Endothelial cell of umbilical vein (primary cell): Measurements from ENCODE around the gene XYLB. TPM values are rescaled to one million over a fixed set of nuclear protein-coding genes. Genes with fewer than 3 reads are reported as not detected.

ENCODE experiments used
- BruUV-seq: library from RNA; stranded (reverse); fragments of 400-500 nt; replicated peaks from 2 replicates; lab custom pipeline; 2021; lab: Mats Ljungman, UMichigan
- CTCF ChIA-PET: fragments of 300-600, 350-600 bp; sonication (Branson Sonifier 250); formaldehyde crosslinking; loops from one replicate; lab custom pipeline; 2021; ENCODE audit warnings: antibody characterized with exemption, inconsistent platforms; lab: Charles Lee
- POLR2A ChIA-PET: fragments of 300-600, 350-600 bp; sonication (Branson Sonifier 250); formaldehyde crosslinking; loops from one replicate; lab custom pipeline; 2021; ENCODE audit warnings: antibody characterized with exemption, inconsistent platforms; lab: Charles Lee
- DNase-seq: peaks from one replicate; pipeline ENCODE4 v3.0.0-alpha.2; 2011; ENCODE audit warnings: low read depth, low spot score
- FAIRE-seq: peaks from 2 replicates; lab custom pipeline; 2011; peaks lifted over from hg19 to GRCh38; lab: Jason Lieb, UNC
- H2AFZ ChIP-seq: 2 replicates; pipeline ENCODE4 v1.6.0; 2012; ENCODE audit warnings: low read depth, low read length, control low read depth, inconsistent platforms
- H3K27ac ChIP-seq: 2 replicates; pipeline ENCODE4 v1.5.1; 2011; ENCODE audit warnings: low read depth, mild to moderate bottlenecking, control low read depth, low read length, moderate library complexity; ENCODE audit not compliant: insufficient read depth
- H3K27me3 ChIP-seq, 2 experiments: 2 replicates each; pipeline versions ENCODE4 v1.6.0 to v1.6.1; 2011; ENCODE audit warnings: low read length in 2 of 2, mixed read lengths in 1 of 2; ENCODE audit not compliant: control insufficient read depth in 2 of 2, insufficient read depth in 2 of 2
- H3K36me3 ChIP-seq, 2 experiments: 2 replicates in 1 of 2; 3 replicates in 1 of 2; pipeline ENCODE4 v1.5.1; 2011; ENCODE audit warnings: low read length in 2 of 2, mild to moderate bottlenecking in 1 of 2, moderate library complexity in 1 of 2; ENCODE audit not compliant: control insufficient read depth in 2 of 2, insufficient read depth in 2 of 2; ENCODE audit errors: extremely low read depth in 1 of 2
- H3K4me1 ChIP-seq: 3 replicates; pipeline ENCODE4 v1.5.1; 2011; ENCODE audit warnings: mild to moderate bottlenecking, low read length; ENCODE audit not compliant: control insufficient read depth, insufficient read depth; ENCODE audit errors: extremely low read depth
- H3K4me2 ChIP-seq: 2 replicates; pipeline ENCODE4 v1.6.1; 2011; ENCODE audit warnings: low read length, control low read depth, mixed read lengths; ENCODE audit not compliant: insufficient read depth
- H3K4me3 ChIP-seq, 3 experiments: fragments of 200-600 bp in 1 of 3; sonication (generic), shearing (Covaris generic) in 1 of 3; replicated peaks in 1 of 3; 2 replicates each; pipeline ENCODE4 v1.5.1; 2011 to 2016; ENCODE audit warnings: control low read depth in 3 of 3, low read length in 3 of 3, mild to moderate bottlenecking in 2 of 3, inconsistent platforms in 1 of 3, low read depth in 1 of 3, moderate library complexity in 1 of 3; ENCODE audit not compliant: insufficient read depth in 1 of 3
- H3K79me2 ChIP-seq: 2 replicates; pipeline ENCODE4 v1.6.0; 2012; ENCODE audit warnings: low read length, inconsistent platforms; ENCODE audit not compliant: control insufficient read depth, insufficient read depth
- H3K9ac ChIP-seq: replicated peaks from 2 replicates; pipeline ENCODE3; 2011; ENCODE audit warnings: low read length, control low read depth; ENCODE audit not compliant: insufficient read depth; ENCODE audit errors: extremely low read depth
- H3K9me1 ChIP-seq: replicated peaks from 3 replicates; pipeline ENCODE4 v1.6.0; 2011; ENCODE audit warnings: mild to moderate bottlenecking, low read length; ENCODE audit not compliant: control insufficient read depth, insufficient read depth; ENCODE audit errors: extremely low read depth
- H3K9me3 ChIP-seq: replicated peaks from 2 replicates; pipeline ENCODE4 v1.5.1; 2012; ENCODE audit warnings: low read length, inconsistent platforms; ENCODE audit not compliant: control insufficient read depth, insufficient read depth
- H4K20me1 ChIP-seq: replicated peaks from 2 replicates; pipeline ENCODE3; 2011; ENCODE audit warnings: mild to moderate bottlenecking, low read length; ENCODE audit not compliant: control insufficient read depth, insufficient read depth; ENCODE audit errors: extremely low read depth
- EZH2 ChIP-seq: IDR thresholded peaks from 2 replicates; pipeline ENCODE4 v1.6.1; 2012; ENCODE audit warnings: borderline replicate concordance, low read depth, mild to moderate bottlenecking, moderate library complexity, low read length, inconsistent platforms; ENCODE audit not compliant: severe bottlenecking
- FOS ChIP-seq: IDR thresholded peaks from 2 replicates; pipeline ENCODE4 v1.6.1; 2011; ENCODE audit warnings: mild to moderate bottlenecking, low read length, moderate library complexity, borderline replicate concordance; ENCODE audit not compliant: insufficient read depth
- GATA2 ChIP-seq: IDR thresholded peaks from 2 replicates; pipeline ENCODE4 v1.7.0; 2011; ENCODE audit warnings: low read depth, mild to moderate bottlenecking, moderate library complexity, mixed read lengths, low read length; ENCODE audit not compliant: insufficient read length, insufficient read depth
- JUN ChIP-seq: IDR thresholded peaks from 2 replicates; pipeline ENCODE4 v1.6.1; 2011; ENCODE audit warnings: borderline replicate concordance, low read depth; ENCODE audit not compliant: insufficient read length, insufficient read depth
- MYC ChIP-seq: IDR thresholded peaks from one replicate; pipeline ENCODE4 v1.6.1; 2011; ENCODE audit warnings: mild to moderate bottlenecking, low read depth, low read length
- POLR2A ChIP-seq: IDR thresholded peaks from 2 replicates; pipeline ENCODE4 v1.6.1; 2012; ENCODE audit warnings: low read depth, mild to moderate bottlenecking, control low read depth, low read length
- POLR2AphosphoS5 ChIP-seq: IDR thresholded peaks from 2 replicates; pipeline ENCODE4 v1.6.1; 2012; ENCODE audit warnings: low read depth, mild to moderate bottlenecking, control low read depth, low read length, moderate library complexity; ENCODE audit not compliant: insufficient read depth
- dilution Hi-C: fragments of 300-500 bp; cut with MboI; formaldehyde crosslinking; loops from one replicate; pipeline ENCODE4 v1.15.0; 2019; ENCODE audit warnings: low sequenced_read_pairs; ENCODE audit not compliant: extremely low pct_ligation_motif_present
- intact Hi-C: fragments of 100-400 bp; cut with micrococcal nuclease; formaldehyde crosslinking; loops from one replicate; pipeline ENCODE4 v1.10.0; 2022
- polyA plus RNA-seq, 4 experiments: library from polyadenylated mRNA; depleted of rRNA in 3 of 4; stranded (reverse) in 3 of 4; unstranded in 1 of 4; fragments of >200 nt; gene quantifications; 2 replicates each; pipeline versions ENCODE4 v1.2.1 to v1.2.3, GENCODE V29; 2011 to 2012; ENCODE audit warnings: missing spikeins in 1 of 4
- total RNA-seq: library from RNA; stranded (reverse); gene quantifications from 2 replicates; pipeline ENCODE4 v1.2.3, GENCODE V29; 2021
- TF ChIP-seq, protein P1 (sequence below): IDR thresholded peaks from 2 replicates; pipeline ENCODE4 v1.6.1; 2011; ENCODE audit not compliant: insufficient read depth, insufficient read length
- TF ChIP-seq, protein P2 (sequence below), 2 donors: IDR thresholded peaks; 1 replicate in 1 of 2; 2 replicates in 1 of 2; pipeline ENCODE4 v1.5.1; 2011; ENCODE audit warnings: low read length in 2 of 2, mild to moderate bottlenecking in 2 of 2, moderate library complexity in 2 of 2, control low read depth in 1 of 2, inconsistent platforms in 1 of 2, low read depth in 1 of 2; ENCODE audit not compliant: insufficient read depth in 1 of 2; ENCODE audit errors: extremely low read depth in 1 of 2

Gene XYLB
- total and polyA plus RNA-seq, 2 donors (not counting 3 experiments of a cell fraction or from before 2014, with no cell fraction given): 3.7 to 4.3 TPM

DNA sequence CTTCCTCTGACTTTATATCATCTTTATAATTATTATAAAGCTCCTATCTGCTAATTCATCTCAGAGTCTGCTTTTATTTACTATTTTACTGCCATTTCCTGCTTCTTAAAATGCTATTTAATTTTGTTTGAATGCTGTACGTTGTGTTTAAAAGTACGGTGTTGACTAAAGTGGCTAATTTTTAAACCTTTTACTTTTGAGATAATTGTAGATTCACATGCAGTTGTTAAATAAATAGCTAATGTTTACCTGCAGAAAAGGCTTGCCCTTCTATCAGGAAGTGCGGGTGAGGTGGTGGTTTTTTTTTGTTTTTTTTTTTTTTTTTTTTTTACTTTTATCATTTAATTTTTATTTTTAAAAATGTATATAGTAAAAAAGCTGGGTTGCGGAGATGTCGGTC is 41.3 kb downstream of the XYLB start:
- DNase-seq: no peak
- Histone ChIP-seq H3K27ac (no peak overlapping the region), H3K27me3 (no peaks in the 10 kb centered on the region), H3K4me1 (no peaks in the 10 kb centered on the region), H3K4me2 (no peak overlapping the region), H3K9me1 (no peaks in the 10 kb centered on the region), H3K79me2 (no peaks in the 10 kb centered on the region), H2AFZ (no peak overlapping the region), H3K9me3 (no peaks in the 10 kb centered on the region), H4K20me1 (no peaks in the 10 kb centered on the region), H3K9ac (no peak overlapping the region), H3K4me3 (no peak overlapping the region), H3K36me3 (no peaks in the 10 kb centered on the region)
- TF ChIP-seq EZH2: no peak
- TF ChIP-seq GATA2: no peak
- TF ChIP-seq POLR2AphosphoS5: no peak
- no peak for TF ChIP-seq FOS
- TF ChIP-seq, protein P1, sequence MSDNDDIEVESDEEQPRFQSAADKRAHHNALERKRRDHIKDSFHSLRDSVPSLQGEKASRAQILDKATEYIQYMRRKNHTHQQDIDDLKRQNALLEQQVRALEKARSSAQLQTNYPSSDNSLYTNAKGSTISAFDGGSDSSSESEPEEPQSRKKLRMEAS: no peak
- TF ChIP-seq JUN: no peak
- no peak for TF ChIP-seq MYC
- no peak for TF ChIP-seq POLR2A
- TF ChIP-seq, protein P2, sequence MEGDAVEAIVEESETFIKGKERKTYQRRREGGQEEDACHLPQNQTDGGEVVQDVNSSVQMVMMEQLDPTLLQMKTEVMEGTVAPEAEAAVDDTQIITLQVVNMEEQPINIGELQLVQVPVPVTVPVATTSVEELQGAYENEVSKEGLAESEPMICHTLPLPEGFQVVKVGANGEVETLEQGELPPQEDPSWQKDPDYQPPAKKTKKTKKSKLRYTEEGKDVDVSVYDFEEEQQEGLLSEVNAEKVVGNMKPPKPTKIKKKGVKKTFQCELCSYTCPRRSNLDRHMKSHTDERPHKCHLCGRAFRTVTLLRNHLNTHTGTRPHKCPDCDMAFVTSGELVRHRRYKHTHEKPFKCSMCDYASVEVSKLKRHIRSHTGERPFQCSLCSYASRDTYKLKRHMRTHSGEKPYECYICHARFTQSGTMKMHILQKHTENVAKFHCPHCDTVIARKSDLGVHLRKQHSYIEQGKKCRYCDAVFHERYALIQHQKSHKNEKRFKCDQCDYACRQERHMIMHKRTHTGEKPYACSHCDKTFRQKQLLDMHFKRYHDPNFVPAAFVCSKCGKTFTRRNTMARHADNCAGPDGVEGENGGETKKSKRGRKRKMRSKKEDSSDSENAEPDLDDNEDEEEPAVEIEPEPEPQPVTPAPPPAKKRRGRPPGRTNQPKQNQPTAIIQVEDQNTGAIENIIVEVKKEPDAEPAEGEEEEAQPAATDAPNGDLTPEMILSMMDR (IDR thresholded peaks at IDR 0.05; ENCODE audit: extremely low read depth in 1 of 2, insufficient read depth in 1 of 2, low read depth in 1 of 2, low read length in 2 of 2): no peak
- no TSS peak for BruUV-seq
- CTCF ChIA-PET: no interaction called here
- no peak for FAIRE-seq
- intact Hi-C loops: no loop called here
- POLR2A ChIA-PET: no interaction called here
- dilution Hi-C loops: no loop called here
